Cardiac septum (tissue), 1 donor: ENCODE results near the gene AVPR1B. TPM values are rescaled to one million over a fixed set of nuclear protein-coding genes. Genes with fewer than 3 reads are reported as not detected.

ENCODE experiments used
- DNase-seq: peaks from one replicate; pipeline ENCODE4 v3.0.0-alpha.2; 2020; ENCODE audit warnings: low spot score
- intact Hi-C: fragments of 100-400 bp; cut with DNase I; formaldehyde crosslinking; loops from one replicate; pipeline ENCODE4 v1.14.0; 2022
- long read RNA-seq: library from polyadenylated mRNA; unstranded; transcript quantifications from one replicate; pipeline ENCODE4 v2.0.0, GENCODE V29; 2021
- total RNA-seq: library from RNA; stranded (reverse); fragmentation: NEBNext Ultra II Directional; extraction: Animal tissue kit (Norgen Biotek cat#: 25700); gene quantifications from one replicate; pipeline ENCODE4 v1.2.1, GENCODE V29; 2021
- donor health status: DM: no; HTN: no; CAD: no.

AVPR1B gene
- not detected for total RNA-seq
- long read RNA-seq, result 0 reads

- no peak for DNase-seq
- intact Hi-C loops, result loop anchor here (10.0 kb wide), 1 partner anchor 453 kb away; no protein-coding TSS in a partner anchor
Observed at GRCh38 chr1:206117151-206117948, at the start of gene AVPR1B. Gene AVPR1B (minus strand): TSS chr1:206117388. CDS start chr1:206116890, 498 bp downstream.

DNA sequence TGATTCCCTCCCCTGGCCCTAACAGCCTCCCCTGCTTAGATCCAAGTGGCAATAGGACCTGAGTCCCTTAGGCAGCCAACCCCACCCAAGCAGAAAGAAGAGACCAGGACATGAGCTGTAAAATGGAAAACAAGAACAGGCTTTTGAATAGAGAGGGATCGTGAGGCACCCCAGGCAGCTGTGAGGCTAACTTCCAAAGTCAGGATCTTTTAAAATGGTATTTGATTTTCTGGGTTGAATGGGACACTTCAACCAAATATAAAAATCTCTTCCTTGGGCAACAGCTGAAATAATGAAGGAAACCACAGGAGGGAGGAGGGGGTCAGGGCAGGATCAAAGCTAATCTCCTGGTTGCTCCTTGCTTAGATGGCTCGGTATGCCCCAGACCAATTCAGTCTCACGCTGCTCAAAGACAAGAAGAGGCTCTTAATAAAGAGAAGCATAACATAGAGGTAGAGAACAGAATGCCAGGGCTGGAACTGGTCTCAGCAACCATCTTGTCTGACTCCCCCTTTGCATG is 28.6 kb upstream of the AVPR1B start:
- intact Hi-C loops, result no loop called here
- no peak for DNase-seq

- intact Hi-C loops, result no loop called here
- no peak for DNase-seq
Observed at GRCh38 chr1:206144605-206145004, 27.4 kb upstream of the AVPR1B start.

DNA sequence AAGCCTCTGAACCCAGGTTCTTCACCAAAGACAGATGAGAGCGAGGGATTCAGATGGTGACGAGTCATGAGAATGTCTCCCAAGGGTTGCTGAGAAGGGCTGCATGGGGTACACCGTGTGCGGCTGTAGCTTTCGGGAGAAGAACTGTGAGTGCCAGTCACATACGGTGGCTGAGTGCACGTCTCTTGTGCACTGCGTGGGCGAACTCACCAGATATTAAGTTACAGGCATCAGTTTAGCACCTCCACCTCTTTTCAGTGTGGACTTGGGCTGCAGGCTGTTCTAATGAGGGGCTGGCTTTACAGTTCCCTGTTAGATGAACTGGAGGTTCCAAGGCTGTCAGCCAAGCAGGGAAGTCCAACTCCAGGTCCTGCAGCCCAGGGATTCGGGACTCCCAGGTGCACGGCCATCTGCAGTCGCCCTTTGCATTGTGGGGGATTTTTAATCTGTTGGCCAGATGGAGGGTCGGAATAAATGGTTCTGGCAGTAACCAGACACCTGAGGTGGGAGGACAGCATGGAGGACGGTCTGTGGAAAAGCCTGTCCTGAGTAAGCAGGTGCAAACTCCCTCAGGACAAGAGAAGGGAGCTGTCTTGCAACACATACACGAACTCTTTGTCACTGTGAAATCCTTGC is 26.5 kb upstream of the AVPR1B start:
- intact Hi-C loops, result no loop called here

GRCh38 chr1:206142770-206143169 is 25.6 kb upstream of the AVPR1B start:
- no peak for DNase-seq
- intact Hi-C loops, result no loop called here

More for the DNA sequence above, 26.5 kb upstream of the AVPR1B start:
- no peak for DNase-seq

GRCh38 chr1:206142011-206142410 is 24.8 kb upstream of the AVPR1B start:
- no peak for DNase-seq
- intact Hi-C loops, result no loop called here

DNA sequence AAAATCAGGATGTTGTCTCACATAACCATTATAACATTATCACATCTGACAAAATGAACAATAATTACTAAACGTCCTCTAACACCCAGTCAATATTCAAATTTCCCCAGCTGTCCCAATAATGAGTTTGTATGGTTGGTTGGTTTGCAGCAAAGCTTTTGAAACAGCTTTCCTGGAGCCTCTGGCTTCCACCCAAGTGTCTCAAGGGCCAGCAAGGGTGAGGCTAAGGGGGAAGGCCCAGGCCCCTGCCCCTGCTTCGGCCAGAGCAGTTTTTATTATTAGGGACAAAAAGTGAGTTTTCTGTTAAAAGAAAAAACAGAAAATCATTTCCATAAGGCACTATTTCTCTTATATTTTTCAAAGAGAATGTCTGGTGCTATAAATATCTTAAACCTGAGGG is 19.1 kb upstream of the AVPR1B start:
- DNase-seq, result no peak
- intact Hi-C loops, result no loop called here

DNA sequence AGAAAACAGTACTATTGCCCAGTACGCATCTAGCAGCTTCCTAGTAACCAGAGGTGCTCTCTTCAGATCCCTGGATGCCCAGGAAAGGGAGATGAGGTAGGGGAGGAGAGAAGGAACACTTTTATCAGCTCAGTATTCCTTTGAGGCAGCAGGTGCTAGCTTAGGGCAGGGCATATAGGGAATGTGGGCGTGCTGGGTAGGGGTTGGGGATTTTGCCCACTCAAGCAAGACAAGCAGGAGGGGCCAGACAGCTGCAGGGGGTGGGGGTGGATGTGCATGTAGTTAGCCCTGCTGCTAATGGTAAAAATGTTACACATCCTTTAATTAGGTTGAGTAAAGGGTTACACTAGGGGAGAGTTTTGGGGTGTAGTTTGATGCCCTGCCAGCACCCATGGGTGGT is 18.1 kb upstream of the AVPR1B start:
- intact Hi-C loops, result no loop called here

GRCh38 chr1:206133751-206134415 is 16.7 kb upstream of the AVPR1B start:
- no peak for DNase-seq
- intact Hi-C loops, result no loop called here

More for the DNA sequence above, 18.1 kb upstream of the AVPR1B start:
- no peak for DNase-seq

- intact Hi-C loops, result no loop called here
- no peak for DNase-seq
Observed at GRCh38 chr1:206131037-206131436, 13.8 kb upstream of the AVPR1B start.

GRCh38 chr1:206128196-206128595 is 11.0 kb upstream of the AVPR1B start:
- DNase-seq, result no peak
- intact Hi-C loops, result no loop called here

DNA sequence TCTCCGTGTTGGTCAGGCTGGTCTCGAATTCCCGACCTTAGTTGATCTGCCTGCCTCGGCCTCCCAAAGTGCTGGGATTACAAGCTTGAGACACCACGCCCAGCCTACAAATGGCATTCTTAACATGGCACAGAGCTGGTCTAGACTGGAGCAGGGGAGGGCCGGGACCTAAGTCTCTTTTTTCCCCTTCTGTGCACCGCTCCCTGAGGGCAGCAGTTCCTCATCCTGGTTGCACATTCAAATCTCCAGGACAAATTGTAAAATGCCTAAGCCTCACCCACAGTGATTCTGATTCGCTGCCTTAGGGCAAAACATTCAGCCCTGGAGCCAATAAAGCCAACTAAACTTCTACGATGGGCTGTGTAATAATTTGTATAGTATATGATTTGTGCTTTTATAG is 10.1 kb upstream of the AVPR1B start:
- DNase-seq, result no peak
- intact Hi-C loops, result no loop called here

DNA sequence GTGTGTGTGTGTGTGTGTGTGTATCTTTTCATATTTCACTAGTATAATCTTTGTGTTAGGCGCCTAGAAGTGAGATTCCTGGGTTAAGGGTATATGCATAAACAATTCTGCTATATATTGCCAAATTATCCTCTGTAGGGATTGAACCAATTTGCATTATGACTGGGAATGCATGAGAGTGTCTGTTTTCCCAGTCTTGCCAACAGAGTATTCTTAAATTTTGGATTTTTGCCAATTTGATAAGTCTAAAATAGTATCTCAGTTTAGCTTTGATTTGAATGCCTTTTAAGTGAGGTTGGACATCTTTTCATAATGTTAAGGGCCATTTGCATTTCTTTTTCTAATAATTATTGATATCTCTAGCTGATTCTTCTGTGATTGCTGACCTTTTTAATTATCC is 8.2 kb upstream of the AVPR1B start:
- no peak for DNase-seq
- intact Hi-C loops, result no loop called here

GRCh38 chr1:206122686-206123085 is 5.5 kb upstream of the AVPR1B start:
- intact Hi-C loops, result no loop called here

DNA sequence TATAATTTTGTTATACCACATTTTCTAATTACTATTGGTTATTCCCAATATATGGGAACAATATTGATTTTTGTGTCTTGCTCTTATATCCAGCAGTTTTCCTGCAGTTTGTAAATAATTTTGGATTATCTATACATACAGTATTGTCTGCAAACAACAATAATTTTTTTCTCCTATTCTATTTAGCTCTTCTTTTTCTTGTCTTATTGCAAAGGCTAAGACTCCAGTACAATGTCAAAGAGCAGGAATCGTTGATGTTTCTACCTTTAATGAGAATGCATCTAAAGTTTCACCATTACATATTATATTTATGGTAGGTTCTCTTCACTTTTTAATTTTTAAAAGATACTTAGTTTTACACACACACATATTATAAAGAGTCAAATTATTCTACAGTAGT is 4.1 kb upstream of the AVPR1B start:
- intact Hi-C loops, result no loop called here
- no peak for DNase-seq

More at GRCh38 chr1:206122686-206123085, 5.5 kb upstream of the AVPR1B start:
- no peak for DNase-seq

GRCh38 chr1:206120406-206120805 is 3.2 kb upstream of the AVPR1B start:
- DNase-seq, result no peak
- intact Hi-C loops, result no loop called here

- intact Hi-C loops, result loop anchor here (10.0 kb wide), 1 partner anchor 452 kb away; no protein-coding TSS in a partner anchor
Observed at GRCh38 chr1:206116873-206117150, 376 bp downstream of the AVPR1B start.

GRCh38 chr1:206116191-206116872 is 856 bp downstream of the AVPR1B start:
- DNase-seq, result no peak

More at GRCh38 chr1:206116873-206117150, 376 bp downstream of the AVPR1B start:
- no peak for DNase-seq

DNA sequence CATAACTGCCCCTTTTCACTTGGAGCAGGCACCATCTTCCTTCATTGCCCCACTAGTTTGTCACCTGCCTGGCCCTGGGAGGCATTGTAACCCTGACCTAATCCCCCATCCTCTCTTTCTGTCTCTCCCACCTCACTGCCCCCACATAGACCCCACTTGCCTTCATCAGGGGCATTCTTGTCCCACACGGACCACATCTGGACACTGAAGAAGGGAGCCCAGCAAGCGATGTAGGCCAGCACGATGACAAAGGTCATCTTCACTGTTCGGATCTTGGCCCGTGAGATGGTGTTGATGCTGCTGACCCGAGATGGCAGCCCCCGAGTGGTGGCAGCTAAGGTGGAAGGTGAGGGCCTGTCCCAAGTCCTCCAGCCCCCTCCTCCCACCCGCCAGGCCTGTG is 1.4 kb downstream of the AVPR1B start:
- intact Hi-C loops, result loop anchor here (10.0 kb wide), 1 partner anchor 451 kb away; no protein-coding TSS in a partner anchor
- no peak for DNase-seq

More at GRCh38 chr1:206116191-206116872, 856 bp downstream of the AVPR1B start:
- intact Hi-C loops, result loop anchor here (10.0 kb wide), 1 partner anchor 452 kb away; no protein-coding TSS in a partner anchor
